NCI-H82 treated with DMSO at 0.1 percent for 48 hours (cell line): ENCODE measurements around the gene CHD5.

Experiments
- DNase-seq: peaks from one replicate; lab custom pipeline; 2025; ENCODE audit not compliant: unreplicated experiment; lab: John Stamatoyannopoulos, UW

Gene CHD5

DNA sequence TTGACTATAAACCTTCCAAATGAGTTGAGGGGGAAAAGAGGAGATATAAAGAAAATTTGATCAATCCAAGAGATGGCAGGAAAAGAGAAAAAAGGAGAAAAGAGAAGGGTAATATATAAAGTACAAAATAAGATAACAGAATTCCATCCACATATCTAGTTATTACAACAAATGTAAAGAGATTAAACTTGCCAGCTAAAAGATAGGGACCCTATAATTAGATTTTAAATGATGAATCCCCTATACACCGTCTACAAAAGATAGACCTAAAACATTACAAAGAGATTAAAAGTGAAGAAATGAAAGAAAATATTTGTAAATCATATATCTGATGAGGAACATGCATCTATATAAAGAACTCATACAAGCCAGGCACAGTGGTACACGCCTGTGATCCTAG, 63.1 kb downstream of the CHD5 start:
- DNase-seq: no peak

- DNase-seq: no peak
These were observed 64.0 kb downstream of the CHD5 start for GRCh38 chr1:6116137-6116536.

DNA sequence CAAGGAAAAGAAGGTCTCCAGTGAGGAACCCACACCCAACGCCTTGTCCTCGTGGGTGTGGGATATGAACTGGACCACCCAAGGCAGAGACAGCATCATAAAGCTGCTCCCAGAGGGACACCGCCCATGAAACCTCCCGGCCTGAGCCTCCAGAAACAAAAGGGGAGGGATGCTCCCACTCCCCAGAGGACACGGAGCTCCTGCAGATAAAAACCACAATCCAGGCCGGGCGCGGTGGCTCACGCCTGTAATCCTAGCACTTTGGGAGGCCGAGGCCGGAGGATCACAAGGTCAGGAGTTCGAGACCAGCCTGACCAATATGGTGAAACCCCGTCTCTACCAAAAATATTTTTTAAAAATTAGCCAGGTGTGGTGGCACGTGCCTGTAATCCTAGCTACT, 66.4 kb downstream of the CHD5 start:
- no peak for DNase-seq

- no peak for DNase-seq
These were observed 67.0 kb downstream of the CHD5 start for GRCh38 chr1:6113116-6113515.

DNA sequence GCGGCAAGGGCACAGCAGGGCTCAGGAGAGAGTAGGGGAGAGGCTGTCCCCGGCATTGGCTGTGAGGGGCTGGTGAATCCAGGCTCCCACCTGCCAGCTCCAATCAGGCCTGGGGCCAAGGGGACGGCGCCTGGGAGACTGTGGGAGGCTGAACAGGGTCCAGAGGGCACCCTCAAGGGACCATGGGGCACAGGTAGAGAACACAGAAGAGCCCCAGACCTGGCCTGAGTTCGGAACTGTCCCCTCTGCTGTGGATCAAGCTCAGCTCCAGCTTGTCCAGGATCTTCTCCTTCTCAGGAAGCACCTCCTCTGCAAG, 67.5 kb downstream of the CHD5 start:
- DNase-seq: no peak

DNA sequence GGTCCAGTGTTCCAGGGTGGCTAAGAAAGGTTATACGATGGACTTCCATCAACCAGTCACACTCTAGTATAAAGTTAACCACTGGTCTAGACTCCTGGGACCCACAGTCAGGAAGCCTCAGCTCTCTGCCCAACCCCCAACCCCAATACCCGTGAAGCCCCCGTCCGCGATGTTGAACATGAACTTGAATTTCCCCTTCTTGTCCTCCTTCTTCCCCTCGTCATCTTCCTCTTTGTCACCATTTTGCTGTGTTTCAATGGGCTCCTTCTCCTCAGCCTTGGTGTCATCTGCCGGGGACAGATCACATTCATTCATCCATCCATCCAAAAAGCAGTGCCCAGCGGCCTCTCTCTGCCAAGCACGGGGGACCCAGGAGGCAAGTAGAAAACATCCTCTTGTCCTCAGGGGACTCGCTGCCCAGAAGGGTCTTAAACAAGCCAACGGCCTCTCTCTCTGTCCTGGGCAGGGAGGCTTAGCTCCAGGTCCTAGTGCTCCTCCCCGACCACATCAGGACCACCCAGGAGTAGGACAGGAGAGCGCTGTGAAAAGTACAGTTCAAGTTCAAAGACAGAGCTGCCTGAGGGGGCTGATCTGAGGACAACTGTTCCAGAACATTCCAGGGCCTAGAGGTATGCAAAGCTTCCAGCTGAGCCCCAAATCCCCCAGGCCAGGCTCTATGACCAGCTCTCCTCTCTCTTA, 68.0 kb downstream of the CHD5 start:
- no peak for DNase-seq

DNA sequence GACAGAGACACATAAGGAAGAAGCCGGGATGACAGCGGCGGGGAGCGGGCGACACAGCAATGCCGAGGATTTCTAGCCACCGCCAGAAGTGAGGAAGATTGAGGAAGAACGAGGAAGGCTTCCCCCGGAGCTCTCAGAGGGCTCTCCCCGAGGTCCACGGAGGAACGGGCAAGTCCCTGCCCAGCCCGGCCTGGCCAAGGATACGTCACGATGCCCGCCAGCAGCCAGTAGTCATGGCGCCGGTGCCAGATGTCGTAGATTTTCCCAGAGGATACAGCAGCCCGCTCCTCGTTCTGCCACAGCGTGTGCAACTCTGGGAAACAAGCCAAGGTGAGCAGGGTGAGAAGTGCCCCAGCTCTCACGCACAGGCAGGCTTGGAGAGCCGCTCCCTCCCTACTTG, 68.5 kb downstream of the CHD5 start:
- no peak for DNase-seq

- no peak for DNase-seq
These were observed 69.8 kb downstream of the CHD5 start for GRCh38 chr1:6110326-6110725.

- no peak for DNase-seq
These were observed 70.4 kb downstream of the CHD5 start for GRCh38 chr1:6109688-6110087.

DNA sequence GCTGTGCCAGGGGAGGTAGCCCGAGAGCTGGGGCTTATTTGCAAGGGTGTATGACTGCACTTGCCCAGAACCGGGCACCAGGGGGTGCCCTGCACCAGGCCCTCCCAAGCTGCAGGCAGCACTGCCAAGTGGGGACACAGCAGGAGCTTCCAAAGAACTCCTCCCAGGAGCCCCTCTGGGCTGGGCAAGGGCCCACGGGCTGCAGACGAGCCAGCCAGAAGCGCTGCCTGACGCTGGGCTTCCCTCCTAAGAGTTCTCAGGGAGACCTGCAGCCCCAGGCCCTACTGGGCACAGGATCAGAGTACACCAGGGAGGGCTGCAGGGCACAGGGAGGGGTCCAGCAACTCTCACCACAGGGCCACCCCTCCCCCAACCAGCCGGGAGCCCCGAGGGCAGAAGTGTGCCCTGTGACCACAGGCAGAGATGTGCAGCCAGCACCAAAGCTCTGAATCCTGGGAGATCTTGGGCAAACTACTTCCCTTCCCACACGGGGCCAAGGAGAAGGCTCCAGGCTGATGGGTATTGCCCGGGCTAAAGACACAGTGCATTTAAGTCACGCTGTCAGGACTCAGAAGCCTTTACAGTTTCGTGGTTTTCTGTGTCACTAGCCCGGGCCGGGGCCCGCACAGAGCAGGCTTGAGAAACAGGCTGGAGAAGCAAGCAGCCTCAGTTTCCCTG, 71.0 kb downstream of the CHD5 start:
- no peak for DNase-seq

- DNase-seq: no peak
These were observed 71.6 kb downstream of the CHD5 start for GRCh38 chr1:6108476-6108875.

DNA sequence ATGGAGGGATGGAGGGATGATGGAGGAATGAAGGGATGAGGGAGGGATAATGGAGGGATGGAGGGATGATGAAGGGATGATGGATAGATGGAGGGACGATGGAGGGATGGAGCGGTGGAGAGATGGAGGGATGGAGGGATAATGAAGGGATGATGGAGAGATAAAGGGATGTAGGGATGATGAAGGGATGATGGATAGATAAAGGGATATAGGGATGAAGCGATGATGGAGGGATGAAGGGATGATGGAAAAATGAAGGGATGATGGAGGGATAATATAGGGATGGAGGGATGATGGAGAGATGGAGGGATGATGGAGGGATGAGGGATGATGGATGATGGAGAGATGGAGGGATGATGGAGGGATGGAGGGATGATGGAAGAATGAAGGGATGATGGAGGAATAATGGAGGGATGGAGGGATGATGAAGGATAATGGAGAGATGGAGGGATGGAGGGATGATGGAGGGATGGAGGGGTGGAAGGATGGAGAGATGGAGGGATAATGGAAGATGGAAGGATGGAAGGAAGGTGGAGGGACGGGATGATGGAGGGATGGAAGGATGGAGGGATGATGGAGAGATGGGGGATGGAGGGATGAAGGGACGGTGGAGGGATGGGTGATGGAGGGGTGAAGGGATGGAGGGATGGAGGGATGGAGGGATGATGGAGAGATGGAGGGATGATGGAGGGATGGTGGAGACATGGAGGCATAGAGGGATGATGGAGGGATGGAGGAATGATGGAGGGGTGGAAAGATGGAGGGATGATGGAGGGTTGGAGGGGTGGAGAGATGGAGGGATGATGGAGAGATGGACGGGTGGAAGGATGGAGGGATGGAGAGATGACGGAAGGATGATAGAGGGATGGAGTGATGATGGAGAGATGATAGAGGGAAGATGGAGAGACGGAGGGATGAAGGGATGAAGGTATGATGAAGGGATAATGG, 72.4 kb downstream of the CHD5 start:
- DNase-seq: no peak

DNA sequence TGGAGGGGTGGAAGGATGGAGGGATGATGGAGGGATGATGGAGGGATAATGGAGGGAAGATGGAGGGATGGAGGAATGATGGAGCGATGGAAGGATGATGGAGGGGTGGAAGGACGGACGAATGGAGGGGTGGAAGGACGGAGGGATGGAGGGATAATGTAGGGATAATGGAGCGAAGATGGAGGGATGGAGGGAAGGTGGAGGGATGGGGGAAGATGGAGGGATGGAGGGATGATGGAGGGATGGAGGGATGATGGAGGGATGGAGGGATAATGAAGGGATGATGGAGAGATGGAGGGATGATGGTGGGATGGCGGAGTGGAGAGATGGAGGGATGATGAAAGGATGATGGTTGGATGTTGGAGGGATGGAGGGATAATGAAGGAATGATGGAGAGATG, 73.1 kb downstream of the CHD5 start:
- DNase-seq: no peak

- DNase-seq: no peak
These were observed 73.8 kb downstream of the CHD5 start for GRCh38 chr1:6106321-6106731.

- no peak for DNase-seq
These were observed 74.4 kb downstream of the CHD5 start for GRCh38 chr1:6105763-6106162.

DNA sequence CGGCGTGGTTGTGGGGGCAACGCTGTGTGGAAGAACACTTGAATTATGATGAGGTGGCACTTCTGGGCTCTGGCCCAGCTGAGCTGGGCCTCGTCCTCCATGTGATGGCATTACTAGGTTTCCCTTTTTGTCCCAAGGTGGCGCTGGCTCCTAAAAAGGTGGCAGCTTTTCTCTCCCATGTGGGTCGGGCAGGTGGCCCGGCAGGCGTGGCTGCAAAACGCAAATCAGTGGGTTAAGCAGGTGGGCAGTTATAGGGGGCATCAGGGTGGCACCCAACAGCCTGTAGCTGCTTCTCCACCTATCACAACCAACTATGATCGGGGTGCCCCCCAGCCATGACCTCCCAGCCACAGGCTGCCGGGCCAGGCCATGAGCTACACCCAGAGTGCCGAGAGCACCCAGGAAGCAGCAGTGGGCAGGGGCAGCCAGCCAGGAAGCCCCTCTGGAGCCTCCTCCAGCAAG, 74.9 kb downstream of the CHD5 start:
- DNase-seq: no peak

DNA sequence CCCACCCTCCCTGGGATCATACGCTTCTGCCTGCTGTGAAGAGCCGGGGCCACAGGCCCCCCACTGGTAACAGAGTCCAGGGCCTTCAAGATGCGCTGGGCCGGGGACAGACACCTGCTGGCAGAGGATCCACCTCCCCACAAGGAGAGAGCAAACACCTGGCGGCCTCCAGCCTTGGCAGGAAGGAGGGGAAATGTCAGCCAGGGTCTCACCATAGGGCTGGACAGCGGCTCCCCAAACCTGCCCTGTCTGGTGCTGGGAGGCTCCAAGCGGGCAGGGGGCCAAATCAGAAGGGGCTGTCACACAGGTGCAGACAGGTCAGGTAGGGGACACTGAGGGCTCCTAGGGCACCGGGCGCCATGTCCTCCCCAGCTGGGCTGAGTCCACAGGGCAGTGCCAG, 75.5 kb downstream of the CHD5 start:
- no peak for DNase-seq

GRCh38 chr1:6103854-6104530, 76.1 kb downstream of the CHD5 start:
- DNase-seq: no peak

GRCh38 chr1:6103111-6103853, 76.8 kb downstream of the CHD5 start:
- DNase-seq: no peak

DNA sequence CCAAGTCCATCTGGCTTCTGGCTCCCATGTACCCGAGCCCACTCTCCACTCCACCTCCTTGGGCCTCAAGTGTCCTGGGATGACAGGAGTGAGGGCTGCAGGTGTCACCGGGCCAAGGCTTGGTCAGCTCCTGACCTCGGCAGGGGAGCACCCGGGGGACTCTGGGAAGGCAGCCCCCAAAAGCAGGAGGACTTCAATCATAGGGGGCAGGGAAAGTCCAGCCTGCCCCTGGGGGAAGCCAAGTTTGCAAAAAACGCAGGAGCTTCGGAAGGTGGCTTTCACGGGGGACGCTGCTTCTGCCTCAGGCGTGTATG, 77.6 kb downstream of the CHD5 start:
- no peak for DNase-seq
